GM19467 (cell line): Measurements from ENCODE around the gene BANP.

Experiments used
- ATAC-seq: cut with Tn5 transposase; IDR thresholded peaks from one replicate; pipeline ENCODE4 v1.9.1; 2021; ENCODE audit warnings: mild to moderate bottlenecking, moderate library complexity; ENCODE audit not compliant: unreplicated experiment

BANP gene

GRCh38 chr16:88062341-88063210, 111.3 kb downstream of the BANP start:
- no peak for ATAC-seq

- ATAC-seq, result no peak
These were observed 112.1 kb downstream of the BANP start for GRCh38 chr16:88063211-88063773.

- no peak for ATAC-seq
These were observed 113.0 kb downstream of the BANP start for GRCh38 chr16:88064011-88064888.

DNA sequence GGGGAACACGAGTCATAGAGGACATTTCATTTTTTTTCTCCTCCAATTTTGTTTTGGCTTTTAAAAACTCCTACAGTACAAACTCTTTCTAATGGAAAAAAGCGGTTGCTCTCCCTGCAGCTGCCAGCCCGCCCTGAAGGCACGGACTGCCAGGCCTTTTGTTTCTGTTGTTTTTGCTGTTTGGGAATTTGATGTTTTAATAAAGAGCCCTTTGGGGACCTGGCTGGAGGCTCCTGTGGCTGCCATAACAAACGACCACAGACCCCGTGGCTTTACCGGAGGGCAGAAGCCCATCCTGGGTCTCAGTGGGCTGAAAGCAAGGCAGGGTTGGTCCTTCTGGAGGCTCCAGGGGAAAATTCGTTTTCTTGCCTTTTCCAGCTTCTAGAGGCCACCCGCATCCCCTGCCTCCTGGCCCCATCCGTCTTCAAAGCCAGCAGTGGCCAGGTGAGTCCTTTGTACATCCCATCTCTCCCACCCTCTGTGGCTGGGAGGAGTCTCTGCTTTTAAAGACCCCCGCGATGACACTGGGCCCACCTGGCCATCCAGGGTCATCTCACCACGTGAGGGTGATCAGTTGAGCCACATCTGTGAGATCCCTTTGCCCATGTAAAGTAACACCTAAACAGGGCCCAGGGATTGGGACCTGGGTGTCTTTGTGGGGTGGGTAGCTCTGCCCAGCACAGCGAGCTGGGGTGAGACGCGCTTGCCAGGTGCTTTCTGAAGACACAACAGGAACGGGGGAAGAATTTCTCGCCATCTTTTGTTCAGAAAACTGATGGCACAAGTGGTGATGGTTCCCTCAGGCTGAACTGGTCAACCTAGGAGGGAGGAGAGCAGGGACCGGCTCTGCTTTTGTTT, 113.9 kb downstream of the BANP start:
- no peak for ATAC-seq

GRCh38 chr16:88065747-88066142, 114.5 kb downstream of the BANP start:
- ATAC-seq, result no peak

DNA sequence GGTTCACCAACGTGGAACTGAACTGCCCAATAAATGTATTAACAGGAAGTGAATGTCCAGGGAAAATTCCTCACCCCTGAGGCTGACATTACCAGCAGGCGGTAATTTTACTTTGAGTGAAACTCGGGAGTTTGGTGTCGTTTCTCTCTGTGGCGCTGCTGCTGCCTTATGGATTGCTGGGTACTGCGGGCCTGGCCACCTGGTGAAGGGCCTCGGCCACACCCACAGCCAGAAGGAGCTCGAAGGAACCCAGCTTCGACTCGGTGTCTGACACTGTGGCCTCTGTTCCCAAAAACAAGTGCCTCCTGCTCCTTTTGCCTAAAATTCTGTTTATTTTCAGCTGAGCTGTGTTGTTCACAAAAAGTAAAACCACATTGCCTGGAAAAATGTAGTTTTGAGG, 115.0 kb downstream of the BANP start:
- no peak for ATAC-seq

- ATAC-seq, result no peak
These were observed 115.7 kb downstream of the BANP start for GRCh38 chr16:88066680-88067529.

DNA sequence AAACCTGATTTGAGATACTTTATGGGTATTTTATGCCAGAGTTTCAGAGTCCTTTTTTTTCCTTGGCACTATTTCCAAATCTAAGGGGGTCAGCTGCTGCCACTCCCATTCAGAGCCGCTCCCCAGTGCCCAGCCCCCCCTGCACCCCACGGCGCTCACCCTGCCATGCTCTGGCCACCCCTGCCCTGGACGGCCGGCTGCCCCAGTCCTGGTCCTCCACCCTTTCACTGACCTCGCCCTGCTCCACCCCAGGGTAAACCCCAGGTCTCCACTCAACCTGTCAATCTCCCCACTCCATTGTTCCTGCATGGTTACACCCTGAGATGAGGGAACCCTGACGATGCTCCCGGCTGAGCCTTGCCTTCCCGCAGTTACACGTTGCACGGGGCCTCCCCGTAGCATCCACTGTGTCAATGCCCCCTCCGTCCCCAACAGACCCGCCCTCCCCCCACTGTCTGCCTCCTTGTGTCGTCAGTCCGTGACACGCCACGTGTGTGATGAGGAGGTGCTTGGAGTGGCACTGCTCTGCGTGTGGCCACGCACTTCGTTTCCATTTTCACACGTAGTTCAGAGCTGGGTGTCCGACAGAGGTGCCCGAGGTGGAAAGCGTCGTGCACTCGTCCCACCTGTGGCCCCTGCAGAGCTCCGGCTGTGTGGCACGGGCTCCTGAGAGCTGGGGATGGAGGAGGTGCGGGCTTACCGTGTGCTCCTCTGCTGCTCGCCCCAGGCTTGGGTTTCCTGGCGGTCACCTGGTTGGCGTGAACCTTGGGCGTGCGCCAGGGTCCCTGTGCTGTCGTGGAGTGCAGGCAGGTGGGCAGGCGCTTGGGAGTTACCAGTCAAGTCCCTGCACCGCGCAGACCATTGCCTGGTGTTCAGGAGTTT, 116.5 kb downstream of the BANP start:
- no peak for ATAC-seq

GRCh38 chr16:88068476-88069396, 117.5 kb downstream of the BANP start:
- ATAC-seq, result no peak

- ATAC-seq, result peak; percentile 83
These were observed 118.3 kb downstream of the BANP start for GRCh38 chr16:88069397-88070168.

DNA sequence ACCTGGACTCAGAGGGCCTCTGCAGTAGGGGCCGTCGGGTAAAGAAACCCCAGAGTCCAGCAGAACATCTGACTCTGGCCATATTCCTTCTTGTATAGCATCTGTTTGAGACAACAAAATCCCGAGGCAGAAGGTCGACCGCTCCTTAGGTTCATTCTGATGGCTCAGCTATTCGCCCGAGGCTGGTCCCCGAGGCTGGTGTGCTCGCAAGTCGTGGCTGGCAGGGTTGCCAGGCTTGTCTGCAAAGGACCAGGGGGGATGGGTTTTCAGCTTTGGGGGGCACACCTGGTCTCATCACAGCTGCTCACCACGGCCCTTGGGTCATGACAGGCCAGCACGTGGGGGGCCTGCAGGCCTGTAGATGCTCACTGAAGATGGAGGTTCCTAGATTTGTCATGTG, 119.1 kb downstream of the BANP start:
- ATAC-seq, result no peak

DNA sequence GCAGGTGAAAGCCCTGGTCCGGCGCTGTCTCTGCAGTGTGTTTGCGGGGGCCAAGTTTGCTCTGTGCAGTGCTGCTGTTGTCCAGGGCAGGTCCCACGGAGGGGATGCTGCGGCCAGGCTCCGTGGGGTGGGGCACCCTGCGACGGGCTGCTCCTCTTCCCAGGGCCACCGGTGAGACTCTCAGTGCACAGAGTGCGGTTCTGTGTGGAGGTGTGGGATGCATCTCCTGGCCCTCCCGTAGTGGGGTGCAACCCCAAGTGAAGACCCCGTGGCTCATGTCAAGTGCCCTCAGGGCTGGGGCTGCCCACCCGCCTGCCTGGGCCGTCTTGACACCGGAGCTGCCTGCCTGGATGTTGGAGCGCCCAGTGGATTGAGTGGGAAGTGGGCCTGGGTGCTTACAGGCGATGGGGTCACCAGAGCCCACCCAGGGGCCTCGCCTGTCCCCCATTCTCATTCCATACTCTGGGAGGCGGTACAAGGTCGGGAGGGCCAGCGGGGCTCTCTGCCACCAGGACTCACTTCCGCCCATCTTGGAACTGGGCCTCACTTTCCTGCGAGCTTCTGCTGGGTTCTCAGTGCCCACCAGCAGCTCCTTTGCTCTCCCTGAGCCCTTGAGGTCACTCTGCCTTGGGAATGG, 119.9 kb downstream of the BANP start:
- no peak for ATAC-seq

- no peak for ATAC-seq
These were observed 120.7 kb downstream of the BANP start for GRCh38 chr16:88071908-88072307.

DNA sequence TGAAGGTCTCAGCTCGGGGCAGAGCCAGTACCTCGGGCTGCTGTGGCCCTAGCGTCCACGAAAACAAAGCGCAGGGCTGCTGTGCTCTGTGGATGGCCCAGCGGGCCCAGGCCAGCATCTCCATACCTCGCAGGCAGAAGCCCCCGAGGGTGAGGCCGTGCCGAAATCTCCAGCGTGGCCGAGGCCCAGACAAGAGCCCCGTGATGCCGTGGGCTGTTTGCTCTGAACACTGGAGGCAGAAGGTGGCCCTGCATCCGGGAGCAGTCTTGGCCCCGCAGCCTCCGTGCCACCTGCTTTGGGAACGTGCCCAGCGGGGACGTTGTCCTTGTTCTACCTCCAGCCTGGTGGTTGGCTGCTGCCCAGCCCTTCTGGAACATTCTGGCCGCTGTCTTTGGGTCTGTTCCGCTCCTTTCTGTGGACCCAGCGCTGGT, 121.4 kb downstream of the BANP start:
- no peak for ATAC-seq

DNA sequence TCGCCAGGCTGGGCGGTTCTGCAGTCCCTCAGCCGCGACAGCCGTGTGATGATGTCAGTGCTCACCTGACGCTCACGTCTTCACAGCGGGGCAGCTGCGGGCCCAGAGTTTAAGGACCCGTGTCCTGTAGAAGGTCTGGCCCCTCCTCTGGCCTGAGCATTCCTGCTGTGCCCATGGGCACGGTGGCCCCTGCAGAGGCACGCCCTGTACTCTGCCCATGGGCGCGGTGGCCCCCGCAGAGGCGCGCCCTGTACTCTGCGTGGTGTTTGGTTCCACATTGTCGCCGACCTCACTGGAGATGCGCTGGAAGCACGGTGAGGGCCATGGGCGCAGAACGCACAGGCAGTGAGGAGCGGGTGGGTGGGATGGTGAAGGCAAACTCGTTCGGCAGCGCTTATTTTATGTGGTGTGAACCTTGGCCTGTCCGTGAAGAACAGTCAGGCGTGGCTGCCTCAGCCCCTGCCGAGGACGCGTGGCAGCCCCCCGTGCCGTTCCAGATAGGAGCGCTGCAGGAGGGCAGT, 122.0 kb downstream of the BANP start:
- ATAC-seq, result no peak

DNA sequence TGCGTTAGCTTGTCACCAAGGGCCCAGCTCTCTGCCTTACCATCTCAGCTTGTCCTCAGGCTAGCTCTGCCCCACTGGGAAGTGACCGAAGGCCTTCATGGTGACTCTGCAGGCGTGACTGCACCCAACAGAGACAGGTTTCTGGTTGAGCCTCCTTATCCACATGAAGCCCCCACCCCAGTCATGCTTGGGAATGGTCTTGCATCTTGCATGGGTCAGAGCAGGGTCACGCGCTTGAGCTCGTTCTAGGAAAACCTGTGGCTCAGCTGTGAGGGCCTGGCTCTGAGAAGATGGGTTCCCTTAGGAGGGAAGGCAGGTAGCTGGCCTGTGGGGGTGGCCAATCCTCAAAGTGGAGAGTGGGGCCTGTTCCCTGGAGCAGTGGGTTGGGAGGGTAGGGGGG, 122.8 kb downstream of the BANP start:
- ATAC-seq, result no peak
